PC-9 (cell line): ENCODE measurements around the gene PBX1.

Experiments
- EZH2 ChIP-seq: fragments of 200-600 bp; sonication (generic); IDR thresholded peaks from 2 replicates; pipeline ENCODE4 v1.8.0; 2017; ENCODE audit warnings: antibody characterized with exemption, low read depth
- TF ChIP-seq, protein P1 (sequence below): fragments of 200-600 bp; sonication (generic); conservative IDR thresholded peaks from 2 replicates; pipeline ENCODE4 v1.6.1; 2017; ENCODE audit warnings: mixed run types, antibody characterized with exemption, mild to moderate bottlenecking, moderate library complexity

DNA sequence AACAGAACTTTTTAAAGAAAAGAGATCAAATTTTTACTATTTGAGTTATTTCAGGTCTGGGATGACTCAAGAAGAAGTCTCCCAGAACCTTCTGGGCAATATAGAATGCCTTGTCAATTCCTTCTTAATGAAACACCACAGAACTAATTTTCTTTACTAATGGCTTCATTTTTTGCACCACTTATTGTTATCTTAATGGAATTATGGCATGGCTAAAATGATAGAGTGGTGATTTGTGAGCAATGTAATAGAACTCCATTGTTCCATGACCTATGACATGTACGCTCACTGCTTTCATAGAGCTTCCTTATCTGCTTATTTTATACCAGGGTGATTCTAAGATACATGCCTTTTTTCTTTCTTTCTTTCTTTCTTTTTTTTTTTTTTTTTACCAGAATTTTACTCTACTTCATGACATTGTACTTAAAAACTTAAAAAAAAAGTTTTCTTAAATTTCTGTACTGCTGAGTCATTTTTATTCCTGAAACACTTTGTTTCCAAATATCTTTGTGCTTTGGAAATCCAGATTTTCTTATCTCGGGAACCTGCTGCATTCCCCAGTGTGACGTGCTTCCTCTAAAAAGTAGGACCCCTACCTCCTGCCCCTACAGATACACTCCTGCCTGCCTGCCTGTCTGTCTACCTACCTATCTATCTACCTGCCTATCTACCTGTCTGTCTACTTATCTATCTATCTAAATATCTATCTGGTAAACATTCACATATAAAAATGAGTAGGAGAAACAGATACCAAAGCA, 284.9 kb downstream of the PBX1 start:
- TF ChIP-seq, protein P1, sequence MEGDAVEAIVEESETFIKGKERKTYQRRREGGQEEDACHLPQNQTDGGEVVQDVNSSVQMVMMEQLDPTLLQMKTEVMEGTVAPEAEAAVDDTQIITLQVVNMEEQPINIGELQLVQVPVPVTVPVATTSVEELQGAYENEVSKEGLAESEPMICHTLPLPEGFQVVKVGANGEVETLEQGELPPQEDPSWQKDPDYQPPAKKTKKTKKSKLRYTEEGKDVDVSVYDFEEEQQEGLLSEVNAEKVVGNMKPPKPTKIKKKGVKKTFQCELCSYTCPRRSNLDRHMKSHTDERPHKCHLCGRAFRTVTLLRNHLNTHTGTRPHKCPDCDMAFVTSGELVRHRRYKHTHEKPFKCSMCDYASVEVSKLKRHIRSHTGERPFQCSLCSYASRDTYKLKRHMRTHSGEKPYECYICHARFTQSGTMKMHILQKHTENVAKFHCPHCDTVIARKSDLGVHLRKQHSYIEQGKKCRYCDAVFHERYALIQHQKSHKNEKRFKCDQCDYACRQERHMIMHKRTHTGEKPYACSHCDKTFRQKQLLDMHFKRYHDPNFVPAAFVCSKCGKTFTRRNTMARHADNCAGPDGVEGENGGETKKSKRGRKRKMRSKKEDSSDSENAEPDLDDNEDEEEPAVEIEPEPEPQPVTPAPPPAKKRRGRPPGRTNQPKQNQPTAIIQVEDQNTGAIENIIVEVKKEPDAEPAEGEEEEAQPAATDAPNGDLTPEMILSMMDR = no peak
- no peak for TF ChIP-seq EZH2
